ENCODE results near the gene EEA1. TPM values are rescaled to one million over a fixed set of nuclear protein-coding genes. Genes with fewer than 3 reads are reported as not detected.

Gene EEA1
- total RNA-seq, 1 experiment from 2014 or later = 27.4 TPM

DNA sequence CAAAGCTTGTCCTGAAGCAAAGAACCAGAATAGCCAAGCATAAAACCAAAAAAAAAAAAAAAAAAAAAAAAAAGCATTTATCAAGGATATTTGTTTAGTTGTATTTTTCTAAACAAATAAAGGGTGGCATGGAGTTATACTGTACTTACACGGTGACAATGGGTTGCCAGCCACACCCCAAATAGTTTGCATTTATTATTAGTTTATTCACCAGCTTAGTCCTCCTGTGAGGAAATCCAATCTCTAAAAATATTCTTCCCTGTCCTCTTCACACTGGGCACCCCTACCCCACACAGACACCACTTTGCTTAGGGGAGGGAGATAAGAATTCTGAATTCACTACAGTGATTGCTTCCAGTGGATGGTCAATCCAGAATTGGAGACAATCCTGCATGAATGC, 207.4 kb downstream of the EEA1 start:
- DNase-seq = no peak
- Mint-ChIP-seq H3K4me1 (ENCODE audit: low read depth, unreplicated experiment) (no peaks in the 10 kb centered on the region), H3K9me3 (ENCODE audit: low read depth, unreplicated experiment) (peaks cover 7% of the 10 kb centered on the region), H3K27me3 (ENCODE audit: unreplicated experiment) (no peaks in the 10 kb centered on the region), H3K27ac (ENCODE audit: unreplicated experiment) (no peak overlapping the region), H3K4me3 (ENCODE audit: low read depth, unreplicated experiment) (no peak overlapping the region), H3K36me3 (ENCODE audit: insufficient read depth, unreplicated experiment) (no peaks in the 10 kb centered on the region)
- no TSS peak for BruUV-seq (replicated peaks)
- TF ChIP-seq CTCF (IDR thresholded peaks at IDR 0.05; ENCODE audit: unreplicated experiment) = no peak
- CTCF ChIA-PET = interaction anchor here (0.6 to 0.7 kb wide), 2 partner anchors 144 to 310 kb away, joined by 4 to 6 read pairs; no protein-coding TSS in a partner anchor
- intact Hi-C loops (cut with micrococcal nuclease; ENCODE audit: unreplicated experiment) = no loop called here

DNA sequence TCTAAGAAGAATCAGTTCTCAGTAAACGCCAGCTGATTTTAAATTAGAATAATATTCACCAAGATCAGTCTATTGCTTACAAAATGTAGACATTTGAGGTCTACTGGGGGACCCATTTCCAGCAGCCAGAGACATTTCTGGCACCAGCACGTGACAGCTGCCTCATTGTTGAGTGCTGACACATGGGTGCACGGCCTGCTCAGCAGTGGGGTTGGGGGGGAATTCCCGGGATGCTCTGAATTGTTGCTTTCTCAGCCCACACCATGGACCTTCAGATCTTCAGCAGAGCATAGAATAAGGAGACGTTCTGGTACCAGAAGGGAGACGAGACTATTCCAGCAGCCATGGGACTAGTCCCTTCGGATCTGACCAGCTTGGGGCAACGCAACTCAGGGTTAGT, 208.0 kb downstream of the EEA1 start:
- no peak overlapping the region for H3K4me3 Mint-ChIP-seq (ENCODE audit: low read depth, unreplicated experiment)
- TF ChIP-seq CTCF (IDR thresholded peaks at IDR 0.05; ENCODE audit: unreplicated experiment) = no peak
- intact Hi-C loops (cut with micrococcal nuclease; ENCODE audit: unreplicated experiment) = no loop called here
- DNase-seq = no peak
- H3K36me3 Mint-ChIP-seq (ENCODE audit: insufficient read depth, unreplicated experiment) = no peaks in the 10 kb centered on the region
- no peaks in the 10 kb centered on the region for H3K27me3 Mint-ChIP-seq (ENCODE audit: unreplicated experiment)
- H3K9me3 Mint-ChIP-seq (ENCODE audit: low read depth, unreplicated experiment) = peaks cover 7% of the 10 kb centered on the region
- H3K27ac Mint-ChIP-seq (ENCODE audit: unreplicated experiment) = no peak overlapping the region
- CTCF ChIA-PET = interaction anchor here (0.7 kb wide), 1 partner anchor 310 kb away, joined by 6 read pairs; no protein-coding TSS in a partner anchor
- H3K4me1 Mint-ChIP-seq (ENCODE audit: low read depth, unreplicated experiment) = no peaks in the 10 kb centered on the region
- no TSS peak for BruUV-seq (replicated peaks)

Other genes starting within 250 kb of the EEA1 start
- 1.3 and 2.5 TPM in 2 replicates for gene PLEKHG7, start 226.3 kb downstream of the EEA1 start, total RNA-seq (2022)

Measured in Calu3 (cell line).